Measurements from ENCODE around the gene ALDH3A2. TPM values are rescaled to one million over a fixed set of nuclear protein-coding genes. Genes with fewer than 3 reads are reported as not detected.
A peak's percentile ranks its signal among the peaks of the same experiment; 100 is the strongest.

ALDH3A2 gene
- total RNA-seq, 1 donor from 2014 or later, result 138 TPM

- no peaks in the 10 kb centered on the region for H3K9me3 ChIP-seq (ENCODE audit: low read depth)
- no peak overlapping the region for H3K4me2 ChIP-seq
- H3K4me1 ChIP-seq, result peaks cover 17% of the 10 kb centered on the region
- Mint-ChIP-seq H3K4me1 (peaks cover 21% of the 10 kb centered on the region), H3K9me3 (no peaks in the 10 kb centered on the region), H3K4me3 (no peak overlapping the region), H3K27me3 (ENCODE audit: insufficient read depth, low read depth) (peaks cover 7% of the 10 kb centered on the region), H3K27ac (no peak overlapping the region), H3K36me3 (no peaks in the 10 kb centered on the region)
- no peaks in the 10 kb centered on the region for H4K20me1 ChIP-seq (ENCODE audit: low read depth)
- DNase-seq (ENCODE audit: low spot score), result no peak
- no peaks in the 10 kb centered on the region for H3K27me3 ChIP-seq
- H2AFZ ChIP-seq (replicated peaks), result no peak overlapping the region
- H3K79me2 ChIP-seq (ENCODE audit: low read depth), result no peaks in the 10 kb centered on the region
- no peaks in the 10 kb centered on the region for H3F3A ChIP-seq (ENCODE audit: low read depth)
- H3K36me3 ChIP-seq, result no peaks in the 10 kb centered on the region
- TF ChIP-seq EZH2 (IDR thresholded peaks at IDR 0.05) (no peak), CTCF (IDR thresholded peaks at IDR 0.05) (no peak), EZH2phosphoT487 (IDR thresholded peaks at IDR 0.05) (no peak)
- H3K4me3 ChIP-seq, result no peak overlapping the region
- no peak overlapping the region for H3K9ac ChIP-seq
- no peak overlapping the region for H3K27ac ChIP-seq
Measured at GRCh38 chr17:19714542-19715411, 66.2 kb downstream of the ALDH3A2 start.

GRCh38 chr17:19716108-19717030 lies 67.8 kb downstream of the ALDH3A2 start, which contains the start of gene SLC47A2:
SLC47A2 (minus strand) TSS chr17:19716584; CDS start chr17:19716555, 29 bp downstream.
- Mint-ChIP-seq H3K4me3 (no peak within 1 kb of the TSS), H3K27ac (no peak within 1 kb of the TSS), H3K36me3 (no peaks in the 10 kb centered on the region), H3K4me1 (peaks cover 30% of the 10 kb centered on the region), H3K27me3 (ENCODE audit: insufficient read depth, low read depth) (peaks cover 13% of the 10 kb centered on the region), H3K9me3 (no peaks in the 10 kb centered on the region)
- H3K36me3 ChIP-seq, result no peaks in the 10 kb centered on the region
- no peaks in the 10 kb centered on the region for H3K27me3 ChIP-seq
- no peak for TF ChIP-seq EZH2phosphoT487 (IDR thresholded peaks at IDR 0.05)
- no peak for TF ChIP-seq CTCF (IDR thresholded peaks at IDR 0.05)
- no peak for TF ChIP-seq EZH2 (IDR thresholded peaks at IDR 0.05)
- H3K79me2 ChIP-seq (ENCODE audit: low read depth), result no peaks in the 10 kb centered on the region
- no peaks in the 10 kb centered on the region for H4K20me1 ChIP-seq (ENCODE audit: low read depth)
- H3K4me3 ChIP-seq, result no peak within 1 kb of the TSS
- peaks cover 25% of the 10 kb centered on the region for H3K4me1 ChIP-seq
- peak within 1 kb of the TSS; percentile 70 for H2AFZ ChIP-seq (replicated peaks)
- no peak within 1 kb of the TSS for H3K9ac ChIP-seq
- H3K27ac ChIP-seq, result no peak within 1 kb of the TSS
- no peaks in the 10 kb centered on the region for H3F3A ChIP-seq (ENCODE audit: low read depth)
- DNase-seq (ENCODE audit: low spot score), result peak; percentile 72
- no peaks in the 10 kb centered on the region for H3K9me3 ChIP-seq (ENCODE audit: low read depth)
- H3K4me2 ChIP-seq, result peak within 1 kb of the TSS; percentile 38

- H3K27ac Mint-ChIP-seq, result no peak overlapping the region
- no peak overlapping the region for H2AFZ ChIP-seq (replicated peaks)
- H3K4me3 Mint-ChIP-seq, result no peak overlapping the region
- H3K9me3 ChIP-seq (ENCODE audit: low read depth), result no peaks in the 10 kb centered on the region
- peaks cover 13% of the 10 kb centered on the region for H3K27me3 Mint-ChIP-seq (ENCODE audit: insufficient read depth, low read depth)
- no peak overlapping the region for H3K9ac ChIP-seq
- no peaks in the 10 kb centered on the region for H3F3A ChIP-seq (ENCODE audit: low read depth)
- H3K27ac ChIP-seq, result no peak overlapping the region
- DNase-seq (ENCODE audit: low spot score), result no peak
- no peaks in the 10 kb centered on the region for H4K20me1 ChIP-seq (ENCODE audit: low read depth)
- no peaks in the 10 kb centered on the region for H3K9me3 Mint-ChIP-seq
- no peaks in the 10 kb centered on the region for H3K36me3 Mint-ChIP-seq
- no peaks in the 10 kb centered on the region for H3K27me3 ChIP-seq
- no peaks in the 10 kb centered on the region for H3K36me3 ChIP-seq
- H3K4me1 ChIP-seq, result peaks cover 25% of the 10 kb centered on the region
- no peaks in the 10 kb centered on the region for H3K79me2 ChIP-seq (ENCODE audit: low read depth)
- no peak overlapping the region for H3K4me3 ChIP-seq
- no peak for TF ChIP-seq EZH2 (IDR thresholded peaks at IDR 0.05)
- TF ChIP-seq EZH2phosphoT487 (IDR thresholded peaks at IDR 0.05), result no peak
- no peak for TF ChIP-seq CTCF (IDR thresholded peaks at IDR 0.05)
- peaks cover 30% of the 10 kb centered on the region for H3K4me1 Mint-ChIP-seq
- H3K4me2 ChIP-seq, result no peak overlapping the region
Measured at GRCh38 chr17:19717031-19717360, 68.4 kb downstream of the ALDH3A2 start.

Data from neural progenitor cell (in vitro differentiated cells).